Ishikawa (cell line): ENCODE data around the gene UNC13A.

Source experiments
- CEBPB ChIP-seq: IDR thresholded peaks from 2 replicates; pipeline ENCODE4 v1.6.1; 2012
- CREB1 ChIP-seq: IDR thresholded peaks from 2 replicates; pipeline ENCODE4 v1.6.1; 2012; ENCODE audit warnings: low read depth
- EGR1 ChIP-seq: IDR thresholded peaks from 2 replicates; pipeline ENCODE4 v1.6.1; 2012
- EP300 ChIP-seq: IDR thresholded peaks from 2 replicates; pipeline ENCODE4 v1.6.1; 2012; ENCODE audit warnings: borderline replicate concordance
- FOXM1 ChIP-seq: IDR thresholded peaks from 2 replicates; pipeline ENCODE4 v1.6.1; 2012; ENCODE audit warnings: low read depth, borderline replicate concordance
- NFIC ChIP-seq: IDR thresholded peaks from 2 replicates; pipeline ENCODE4 v1.6.1; 2012
- RAD21 ChIP-seq: IDR thresholded peaks from 2 replicates; pipeline ENCODE4 v1.6.1; 2012; ENCODE audit warnings: low read depth
- TAF1 ChIP-seq: IDR thresholded peaks from 2 replicates; pipeline ENCODE4 v1.6.1; 2012; ENCODE audit warnings: low read depth, mild to moderate bottlenecking
- TCF12 ChIP-seq: IDR thresholded peaks from 2 replicates; pipeline ENCODE4 v1.6.1; 2012; ENCODE audit warnings: low read depth
- TEAD4 ChIP-seq: IDR thresholded peaks from 2 replicates; pipeline ENCODE4 v1.6.1; 2012
- YY1 ChIP-seq: IDR thresholded peaks from 2 replicates; pipeline ENCODE4 v1.6.1; 2012; ENCODE audit warnings: low read depth
- ZBTB7A ChIP-seq: IDR thresholded peaks from 2 replicates; pipeline ENCODE4 v1.6.1; 2012; ENCODE audit warnings: low read depth
- TF ChIP-seq, protein P1 (sequence below): IDR thresholded peaks from 2 replicates; pipeline ENCODE4 v1.6.1; 2012
- TF ChIP-seq, protein P2 (sequence below): IDR thresholded peaks from 2 replicates; pipeline ENCODE4 v1.6.1; 2012
- TF ChIP-seq, protein P3 (sequence below): IDR thresholded peaks from 2 replicates; pipeline ENCODE4 v1.6.1; 2012; ENCODE audit warnings: low read depth, mild to moderate bottlenecking

The UNC13A gene

DNA sequence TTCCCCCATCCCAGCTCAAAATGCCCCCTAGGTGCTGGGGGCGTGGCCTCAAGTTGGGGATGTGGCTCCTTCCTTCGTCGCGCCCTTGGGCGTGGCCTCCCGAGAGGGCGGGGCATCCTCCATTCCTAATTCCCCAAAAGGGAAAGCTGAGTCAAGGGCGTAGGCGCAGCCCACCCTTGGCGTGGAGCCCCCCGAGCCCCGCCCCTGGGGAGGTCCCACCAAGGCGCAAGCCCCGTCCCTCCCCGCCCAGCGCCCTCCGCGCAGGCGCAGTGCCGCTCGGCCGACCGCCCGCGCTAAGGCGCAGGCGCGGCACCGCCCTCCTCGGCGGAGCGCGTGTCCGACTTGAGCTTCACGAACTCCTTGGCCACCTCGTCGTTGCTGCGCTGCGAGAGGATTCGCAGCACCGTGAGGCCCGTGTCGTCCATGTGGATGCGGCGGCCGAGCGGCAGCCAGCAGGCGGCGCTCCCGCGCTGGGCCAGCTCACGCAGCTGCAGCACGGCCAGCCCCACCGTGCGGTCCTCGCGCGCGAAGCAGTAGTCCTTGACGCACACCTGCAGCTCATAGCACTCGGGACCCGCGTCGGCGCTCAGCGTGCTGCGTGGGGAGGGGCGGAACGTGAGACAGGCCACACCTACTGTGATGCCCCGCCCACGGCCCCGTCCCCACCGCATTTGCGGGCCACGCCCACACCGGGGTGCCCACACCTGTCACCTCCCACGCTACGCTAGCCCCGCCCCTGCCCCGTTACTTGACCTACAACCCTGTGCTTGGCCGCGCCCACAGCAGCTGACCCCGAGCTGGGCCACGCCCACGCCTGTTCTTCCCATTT lies 82.2 kb downstream of the UNC13A start:
- TF ChIP-seq FOXM1 (no peak), NFIC (0 out of 2 replicates have a peak, but pooled peaks have one; percentile 26), TAF1 (peak; percentile 50; the same call in 1 of the 2 replicates), YY1 (no peak), TCF12 (peak; percentile 72; the same call in 1 of the 2 replicates), ZBTB7A (0 out of 2 replicates have a peak, but pooled peaks have one; percentile 31), TEAD4 (no peak), CREB1 (0 out of 2 replicates have a peak, but pooled peaks have one; percentile 42), EGR1 (peak; percentile 92), CEBPB (no peak), RAD21 (peak; percentile 56; the same call in 1 of the 2 replicates), EP300 (peak; percentile 43)
- TF ChIP-seq, protein P1, sequence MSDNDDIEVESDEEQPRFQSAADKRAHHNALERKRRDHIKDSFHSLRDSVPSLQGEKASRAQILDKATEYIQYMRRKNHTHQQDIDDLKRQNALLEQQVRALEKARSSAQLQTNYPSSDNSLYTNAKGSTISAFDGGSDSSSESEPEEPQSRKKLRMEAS = peak; percentile 99
- TF ChIP-seq, protein P2, sequence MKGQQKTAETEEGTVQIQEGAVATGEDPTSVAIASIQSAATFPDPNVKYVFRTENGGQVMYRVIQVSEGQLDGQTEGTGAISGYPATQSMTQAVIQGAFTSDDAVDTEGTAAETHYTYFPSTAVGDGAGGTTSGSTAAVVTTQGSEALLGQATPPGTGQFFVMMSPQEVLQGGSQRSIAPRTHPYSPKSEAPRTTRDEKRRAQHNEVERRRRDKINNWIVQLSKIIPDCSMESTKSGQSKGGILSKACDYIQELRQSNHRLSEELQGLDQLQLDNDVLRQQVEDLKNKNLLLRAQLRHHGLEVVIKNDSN = peak; percentile 68; the same call in 1 of the 2 replicates
- TF ChIP-seq, protein P3, sequence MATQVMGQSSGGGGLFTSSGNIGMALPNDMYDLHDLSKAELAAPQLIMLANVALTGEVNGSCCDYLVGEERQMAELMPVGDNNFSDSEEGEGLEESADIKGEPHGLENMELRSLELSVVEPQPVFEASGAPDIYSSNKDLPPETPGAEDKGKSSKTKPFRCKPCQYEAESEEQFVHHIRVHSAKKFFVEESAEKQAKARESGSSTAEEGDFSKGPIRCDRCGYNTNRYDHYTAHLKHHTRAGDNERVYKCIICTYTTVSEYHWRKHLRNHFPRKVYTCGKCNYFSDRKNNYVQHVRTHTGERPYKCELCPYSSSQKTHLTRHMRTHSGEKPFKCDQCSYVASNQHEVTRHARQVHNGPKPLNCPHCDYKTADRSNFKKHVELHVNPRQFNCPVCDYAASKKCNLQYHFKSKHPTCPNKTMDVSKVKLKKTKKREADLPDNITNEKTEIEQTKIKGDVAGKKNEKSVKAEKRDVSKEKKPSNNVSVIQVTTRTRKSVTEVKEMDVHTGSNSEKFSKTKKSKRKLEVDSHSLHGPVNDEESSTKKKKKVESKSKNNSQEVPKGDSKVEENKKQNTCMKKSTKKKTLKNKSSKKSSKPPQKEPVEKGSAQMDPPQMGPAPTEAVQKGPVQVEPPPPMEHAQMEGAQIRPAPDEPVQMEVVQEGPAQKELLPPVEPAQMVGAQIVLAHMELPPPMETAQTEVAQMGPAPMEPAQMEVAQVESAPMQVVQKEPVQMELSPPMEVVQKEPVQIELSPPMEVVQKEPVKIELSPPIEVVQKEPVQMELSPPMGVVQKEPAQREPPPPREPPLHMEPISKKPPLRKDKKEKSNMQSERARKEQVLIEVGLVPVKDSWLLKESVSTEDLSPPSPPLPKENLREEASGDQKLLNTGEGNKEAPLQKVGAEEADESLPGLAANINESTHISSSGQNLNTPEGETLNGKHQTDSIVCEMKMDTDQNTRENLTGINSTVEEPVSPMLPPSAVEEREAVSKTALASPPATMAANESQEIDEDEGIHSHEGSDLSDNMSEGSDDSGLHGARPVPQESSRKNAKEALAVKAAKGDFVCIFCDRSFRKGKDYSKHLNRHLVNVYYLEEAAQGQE = no peak

DNA sequence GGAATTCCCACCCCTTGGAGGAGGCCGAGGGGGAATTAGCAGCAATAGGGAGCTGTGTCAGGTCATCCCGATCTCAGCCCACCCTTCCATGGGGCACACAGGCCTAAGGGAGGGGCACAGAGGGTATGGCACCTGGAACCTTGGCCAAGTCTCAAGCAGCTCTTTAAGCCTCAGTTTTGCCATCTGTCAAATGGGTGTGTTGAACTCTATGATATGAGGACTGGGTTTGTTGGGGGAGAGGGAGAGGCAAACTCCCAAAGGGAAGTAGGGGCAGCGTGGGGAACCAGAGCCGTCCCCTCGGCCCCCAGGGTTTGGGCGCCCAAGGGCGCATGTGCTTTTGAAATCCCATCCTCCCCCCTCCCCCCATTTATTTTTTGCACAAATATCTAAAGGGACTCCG lies 83.0 kb downstream of the UNC13A start:
- no peak for TF ChIP-seq YY1
- TF ChIP-seq, protein P2 = no peak
- TF ChIP-seq ZBTB7A = no peak
- TF ChIP-seq RAD21 = no peak
- TF ChIP-seq, protein P1 = no peak
- no peak for TF ChIP-seq EP300
- TF ChIP-seq TCF12 = no peak
- TF ChIP-seq EGR1 = no peak
- TF ChIP-seq, protein P3 = no peak

DNA sequence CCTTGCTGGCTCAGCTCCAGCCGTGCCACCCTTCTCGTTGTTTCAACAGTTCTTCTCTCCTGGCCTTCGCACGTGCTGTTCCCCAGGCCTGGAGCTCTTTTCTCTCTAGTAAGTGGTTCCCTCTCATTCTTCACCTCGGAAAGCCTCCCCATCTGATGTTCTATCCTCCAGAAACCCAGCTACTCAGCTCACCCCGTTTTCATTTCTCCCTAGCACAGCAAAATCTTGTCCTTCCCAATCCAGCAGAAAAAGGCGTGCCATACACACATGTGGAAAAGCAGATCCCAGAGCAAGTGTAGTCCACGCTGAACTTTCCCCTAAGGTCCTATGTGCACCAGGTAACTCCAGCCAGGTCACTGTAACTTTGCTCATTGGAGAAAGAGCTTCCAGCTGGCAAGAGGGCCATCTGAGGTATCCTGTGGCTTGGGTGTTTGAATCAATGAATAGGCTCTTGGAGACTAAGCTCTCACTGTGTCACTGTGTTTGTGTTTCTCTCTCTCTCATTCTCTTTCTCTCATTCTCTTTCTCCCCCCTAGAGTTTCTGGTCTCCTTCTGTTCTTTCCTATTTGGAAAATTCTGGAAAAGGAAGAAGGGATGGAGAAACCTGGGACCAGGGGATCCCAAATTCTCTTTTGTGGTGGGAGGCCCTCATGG lies 83.7 kb downstream of the UNC13A start:
- TF ChIP-seq ZBTB7A (no peak), FOXM1 (no peak), EP300 (no peak), NFIC (no peak), RAD21 (no peak), TEAD4 (no peak), CREB1 (no peak), CEBPB (no peak), TAF1 (no peak), EGR1 (no peak), TCF12 (no peak), YY1 (no peak)
- TF ChIP-seq, protein P3 = no peak
- TF ChIP-seq, protein P2 = no peak
- TF ChIP-seq, protein P1 = no peak
